GM18520 (cell line): Measurements from ENCODE around the gene LGALS1.
"Not testable (repeated sequence)": the region's sequence is repeated elsewhere in the genome, so short reads cannot be mapped to it uniquely, and the experiment has no call there.

Source experiments
- ATAC-seq: cut with Tn5 transposase; IDR thresholded peaks from one replicate; pipeline ENCODE4 v1.9.1; 2021; ENCODE audit not compliant: unreplicated experiment

The LGALS1 gene

GRCh38 chr22:37639070-37639760, 36.2 kb upstream of the LGALS1 start, which contains the start of gene SH3BP1:
SH3BP1 (plus strand) TSS chr22:37639669; CDS start chr22:37639788, 119 bp downstream.
- no peak for ATAC-seq

GRCh38 chr22:37639771-37640590, 35.5 kb upstream of the LGALS1 start:
- no peak for ATAC-seq

GRCh38 chr22:37640591-37641560, 34.6 kb upstream of the LGALS1 start:
- no peak for ATAC-seq

GRCh38 chr22:37641561-37641949, 33.9 kb upstream of the LGALS1 start:
- no peak for ATAC-seq

- no peak for ATAC-seq
Observed at GRCh38 chr22:37643225-37643847, 32.1 kb upstream of the LGALS1 start.

- no peak for ATAC-seq
Observed at GRCh38 chr22:37647317-37647716, 28.1 kb upstream of the LGALS1 start.

GRCh38 chr22:37647928-37648327, 27.5 kb upstream of the LGALS1 start:
- no peak for ATAC-seq

GRCh38 chr22:37650463-37651136, 24.8 kb upstream of the LGALS1 start:
- ATAC-seq, result no peak

- ATAC-seq, result no peak
Observed at GRCh38 chr22:37654563-37655251, 20.7 kb upstream of the LGALS1 start.

- no peak for ATAC-seq
Observed at GRCh38 chr22:37655252-37655563, 20.2 kb upstream of the LGALS1 start.

- not testable (repeated sequence) for ATAC-seq
Observed at GRCh38 chr22:37656583-37656982, 18.9 kb upstream of the LGALS1 start.

- no peak for ATAC-seq
Observed at GRCh38 chr22:37657590-37658132, 17.8 kb upstream of the LGALS1 start.

GRCh38 chr22:37658133-37659065, 17.0 kb upstream of the LGALS1 start, which contains the start of gene PDXP:
PDXP (plus strand) TSS chr22:37658723; CDS start chr22:37658783, 60 bp downstream.
- peak; percentile 74 for ATAC-seq

- peak; percentile 10 for ATAC-seq
Observed at GRCh38 chr22:37659066-37659896, 16.2 kb upstream of the LGALS1 start.

GRCh38 chr22:37659897-37660708, 15.3 kb upstream of the LGALS1 start:
- ATAC-seq, result no peak

GRCh38 chr22:37660709-37661045, 14.8 kb upstream of the LGALS1 start:
- no peak for ATAC-seq
